Psoas muscle (tissue), 8 donors: ENCODE measurements around the gene ZC3H11A. TPM values are rescaled to one million over a fixed set of nuclear protein-coding genes. Genes with fewer than 3 reads are reported as not detected.
"Not testable (repeated sequence)": the region's sequence is repeated elsewhere in the genome, so short reads cannot be mapped to it uniquely, and the experiment has no call there.

Experiments used
- ATAC-seq, 4 donors: fragments of 200-7000 bp; cut with Tn5 transposase; one replicate each; pipeline ENCODE4 v1.9.1; 2020; ENCODE audit warnings: moderate library complexity in 3 of 4, mild to moderate bottlenecking in 2 of 4
- DNase-seq, 2 donors: peaks; one replicate each; pipeline ENCODE4 v3.0.0-alpha.2; 2020
- H3K27ac ChIP-seq: fragments of 200-600 bp; one replicate; pipeline ENCODE4 v1.8.0; 2022
- H3K27me3 ChIP-seq, 3 donors: fragments of 200-600 bp in 1 of 3; one replicate each; pipeline versions ENCODE4 v1.6.1 to v1.8.0; 2013 to 2022; ENCODE audit warnings: low read length in 2 of 3, mild to moderate bottlenecking in 2 of 3, moderate library complexity in 1 of 3; ENCODE audit not compliant: insufficient read depth in 3 of 3
- H3K36me3 ChIP-seq, 2 donors: fragments of 200-600 bp in 1 of 2; one replicate each; pipeline versions ENCODE4 v1.6.1 to v1.8.0; 2013 to 2022; ENCODE audit warnings: low read depth in 1 of 2, mild to moderate bottlenecking in 1 of 2, moderate library complexity in 1 of 2; ENCODE audit not compliant: insufficient read depth in 1 of 2
- H3K4me1 ChIP-seq: fragments of 200-600 bp; one replicate; pipeline ENCODE4 v1.8.0; 2022
- H3K4me3 ChIP-seq: fragments of 200-600 bp; one replicate; pipeline ENCODE4 v1.8.0; 2022; ENCODE audit warnings: mild to moderate bottlenecking
- H3K9me3 ChIP-seq: fragments of 200-600 bp; one replicate; pipeline ENCODE4 v1.8.0; 2022
- WGBS, 3 donors: extraction: QIAGEN DNeasy Blood & Tissue Kit; methylation state at CpG; one replicate each; pipeline versions ENCODE4 v1.1.6 to v1.1.7; 2013; 5-methylcytosine and 5-hydroxymethylcytosine counted together
- intact Hi-C, 2 donors: fragments of 100-400 bp; cut with DNase I; formaldehyde crosslinking; loops; one replicate each; pipeline versions ENCODE4 v1.11.0 to v1.14.2; 2022
- polyA plus RNA-seq, 3 donors: library from polyadenylated mRNA; stranded (reverse); fragments of 200-250 nt; gene quantifications; one replicate each; pipeline ENCODE4 v1.2.3, GENCODE V29; 2013
- total RNA-seq, 4 donors: library from RNA; stranded (reverse); fragmentation: NEBNext Ultra II Directional in 2 of 4; extraction: Animal tissue kit (Norgen Biotek cat#: 25700) in 2 of 4; gene quantifications; one replicate each; pipeline versions ENCODE4 v1.2.1 to v1.2.4, GENCODE V29; 2021 to 2023
- TF ChIP-seq, protein P1 (sequence below): fragments of 200-600 bp; IDR thresholded peaks from one replicate; pipeline ENCODE4 v1.8.0; 2022; ENCODE audit warnings: antibody characterized with exemption
- donor health status: healthy with polysubstance abuse.
- donor health status: DM: no; HTN: no; CAD: no; lungs with moderate emphysema.
- donor health status: Bipolar disorder and iron deficiency.
- donor health status: healthy.
- donor health status: DM: yes; HTN: yes; CAD: no.
- donor health status: DM: no; HTN: no; CAD: no.
- donor health status: DM: no; HTN: no; CAD: no.
- donor health status: DM: yes; HTN: yes; CAD: no.

The ZC3H11A gene
- total and polyA plus RNA-seq, 7 donors: 33.5 to 79.9 (median 48.5) TPM

DNA sequence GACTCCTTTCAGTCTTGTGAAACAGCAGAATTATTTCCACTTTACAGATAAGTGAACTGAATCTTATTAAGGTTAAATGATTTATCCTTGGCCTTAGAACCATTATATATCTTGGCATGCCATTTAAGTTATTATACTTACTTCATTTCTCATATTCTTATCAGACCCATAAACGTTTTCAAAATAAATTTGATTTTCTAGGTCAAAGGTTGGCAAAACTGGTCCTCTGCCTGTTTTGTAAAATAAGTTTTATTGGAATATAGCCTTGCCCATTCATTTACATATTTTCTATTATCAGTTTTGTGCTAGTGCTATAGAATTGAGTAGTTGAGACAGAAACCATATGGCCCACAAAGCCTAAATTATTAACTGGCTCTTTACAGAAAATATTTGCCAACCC lies 33.1 kb downstream of the ZC3H11A start:
- Histone ChIP-seq H3K27me3 (no peaks in the 10 kb centered on the region), H3K4me3 (no peak overlapping the region), H3K27ac (no peak overlapping the region), H3K9me3 (no peaks in the 10 kb centered on the region), H3K36me3 (peaks cover 2 to 90% of the 10 kb centered on the region in 2 donors), H3K4me1 (peaks cover 5% of the 10 kb centered on the region)
- intact Hi-C loops: no loop called here
- WGBS, 3 donors: 45 to 72% (median 52%) methylated on average over 1 of the region's 1 CpG
- DNase-seq (no peak), ATAC-seq (no peak)
- TF ChIP-seq, protein P1, sequence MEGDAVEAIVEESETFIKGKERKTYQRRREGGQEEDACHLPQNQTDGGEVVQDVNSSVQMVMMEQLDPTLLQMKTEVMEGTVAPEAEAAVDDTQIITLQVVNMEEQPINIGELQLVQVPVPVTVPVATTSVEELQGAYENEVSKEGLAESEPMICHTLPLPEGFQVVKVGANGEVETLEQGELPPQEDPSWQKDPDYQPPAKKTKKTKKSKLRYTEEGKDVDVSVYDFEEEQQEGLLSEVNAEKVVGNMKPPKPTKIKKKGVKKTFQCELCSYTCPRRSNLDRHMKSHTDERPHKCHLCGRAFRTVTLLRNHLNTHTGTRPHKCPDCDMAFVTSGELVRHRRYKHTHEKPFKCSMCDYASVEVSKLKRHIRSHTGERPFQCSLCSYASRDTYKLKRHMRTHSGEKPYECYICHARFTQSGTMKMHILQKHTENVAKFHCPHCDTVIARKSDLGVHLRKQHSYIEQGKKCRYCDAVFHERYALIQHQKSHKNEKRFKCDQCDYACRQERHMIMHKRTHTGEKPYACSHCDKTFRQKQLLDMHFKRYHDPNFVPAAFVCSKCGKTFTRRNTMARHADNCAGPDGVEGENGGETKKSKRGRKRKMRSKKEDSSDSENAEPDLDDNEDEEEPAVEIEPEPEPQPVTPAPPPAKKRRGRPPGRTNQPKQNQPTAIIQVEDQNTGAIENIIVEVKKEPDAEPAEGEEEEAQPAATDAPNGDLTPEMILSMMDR: no peak

DNA sequence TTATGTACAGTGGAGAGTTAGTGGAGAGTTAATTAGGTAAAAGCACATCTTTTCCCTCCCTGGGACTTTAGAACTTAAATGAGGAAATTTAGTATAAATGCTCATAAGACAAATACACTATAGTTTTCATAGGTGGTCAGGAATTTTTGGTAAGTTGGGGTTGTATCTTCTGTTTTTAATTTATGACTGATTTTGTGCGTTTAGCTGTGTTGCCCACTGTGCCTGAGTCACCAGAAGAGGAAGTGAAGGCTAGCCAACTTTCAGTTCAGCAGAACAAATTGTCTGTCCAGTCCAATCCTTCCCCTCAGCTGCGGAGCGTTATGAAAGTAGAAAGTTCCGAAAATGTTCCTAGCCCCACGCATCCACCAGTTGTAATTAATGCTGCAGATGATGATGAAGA lies 33.8 kb downstream of the ZC3H11A start:
- ATAC-seq, H3K27me3 ChIP-seq, intact Hi-C loops, H3K27ac ChIP-seq, H3K4me3 ChIP-seq, H3K9me3 ChIP-seq, H3K4me1 ChIP-seq, DNase-seq: not testable (repeated sequence)
- 53 to 77% (median 60%) methylated on average over 5 of the region's 5 CpGs for WGBS, 3 donors
- peaks cover 2 to 90% of the 10 kb centered on the region in 2 donors for H3K36me3 ChIP-seq

DNA sequence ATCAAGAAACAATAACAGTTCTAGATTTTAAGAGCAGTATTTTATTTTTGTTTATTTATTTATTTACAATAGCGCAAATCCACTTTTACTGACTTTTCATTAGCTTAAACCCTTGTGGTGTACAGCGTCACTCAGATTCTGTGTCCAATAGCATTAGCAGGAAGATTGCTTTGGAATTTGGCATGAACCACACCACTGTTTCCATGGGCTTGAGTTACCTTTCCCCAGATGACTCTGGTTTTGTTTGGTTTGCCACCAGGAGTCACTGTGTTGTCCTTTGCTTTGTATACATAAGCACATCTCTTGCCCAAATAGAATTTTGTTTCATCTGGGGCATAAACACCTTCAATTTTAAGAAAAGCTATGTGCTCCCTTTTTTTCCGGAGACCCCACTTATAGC lies 40.1 kb downstream of the ZC3H11A start:
- Histone ChIP-seq H3K27me3 (no peaks in the 10 kb centered on the region), H3K4me1 (peaks cover 7% of the 10 kb centered on the region), H3K9me3 (no peaks in the 10 kb centered on the region), H3K36me3 (peaks cover 9 to 100% of the 10 kb centered on the region in 2 donors), H3K27ac (no peak overlapping the region), H3K4me3 (no peak overlapping the region)
- 91 to 96% (median 93%) methylated on average over 3 of the region's 3 CpGs for WGBS, 3 donors
- intact Hi-C loops: loop anchor here in 1 of 2 donors (10.0 kb wide), 1 partner anchor 699 kb away; no protein-coding TSS in a partner anchor
- DNase-seq (no peak), ATAC-seq (no peak)
- TF ChIP-seq, protein P1: no peak

- H3K27me3 ChIP-seq: no peaks in the 10 kb centered on the region
- H3K4me3 ChIP-seq: no peak overlapping the region
- no peak for ATAC-seq
- intact Hi-C loops: loop anchor here in 1 of 2 donors (10.0 kb wide), 1 partner anchor 696 kb away; no protein-coding TSS in a partner anchor
- H3K27ac ChIP-seq: no peak overlapping the region
- TF ChIP-seq, protein P1: no peak
- H3K9me3 ChIP-seq: no peaks in the 10 kb centered on the region
- WGBS, 3 donors: 62 to 65% (median 62%) methylated on average over 5 of the region's 5 CpGs
- H3K4me1 ChIP-seq: peaks cover 7% of the 10 kb centered on the region
- peaks cover 6 to 87% of the 10 kb centered on the region in 2 donors for H3K36me3 ChIP-seq
- DNase-seq: no peak
Observed at GRCh38 chr1:203839081-203839480, 43.7 kb downstream of the ZC3H11A start.

GRCh38 chr1:203840208-203840808 lies 44.9 kb downstream of the ZC3H11A start:
- H3K27me3 ChIP-seq: no peaks in the 10 kb centered on the region
- no peak overlapping the region for H3K4me3 ChIP-seq
- peaks cover 11% of the 10 kb centered on the region for H3K4me1 ChIP-seq
- no peak overlapping the region for H3K27ac ChIP-seq
- WGBS, 3 donors: 96 to 100% (median 97%) methylated on average over 4 of the region's 4 CpGs
- TF ChIP-seq, protein P1: no peak
- H3K9me3 ChIP-seq: no peaks in the 10 kb centered on the region
- intact Hi-C loops: no loop called here
- peaks cover 6 to 87% of the 10 kb centered on the region in 2 donors for H3K36me3 ChIP-seq
- DNase-seq (no peak), ATAC-seq (no peak)
